Femur (tissue), 1 donor: ENCODE data around the gene TXNL4B.

ENCODE experiments used
- DNase-seq: peaks from one replicate; pipeline ENCODE4 v3.0.0-alpha.2; 2017

TXNL4B gene

GRCh38 chr16:72093448-72094265 lies at the start of gene TXNL4B, which contains the start of gene DHX38:
TXNL4B (minus strand) TSS chr16:72093620; CDS start chr16:72090749, 2,871 bp downstream.
DHX38 (plus strand) TSS chr16:72093847; CDS start chr16:72096158, 2,311 bp downstream.
- DNase-seq, result peak; percentile 98

GRCh38 chr16:72142476-72142875 lies 49.1 kb upstream of the TXNL4B start:
- no peak for DNase-seq

GRCh38 chr16:72139908-72140307 lies 46.5 kb upstream of the TXNL4B start:
- DNase-seq, result no peak

GRCh38 chr16:72138064-72138572 lies 44.7 kb upstream of the TXNL4B start:
- DNase-seq, result no peak

- no peak for DNase-seq
Observed at GRCh38 chr16:72137380-72138063, 44.1 kb upstream of the TXNL4B start.

- DNase-seq, result no peak
Observed at GRCh38 chr16:72134507-72134906, 41.1 kb upstream of the TXNL4B start.

GRCh38 chr16:72132726-72133125 lies 39.3 kb upstream of the TXNL4B start:
- DNase-seq, result no peak

- DNase-seq, result no peak
Observed at GRCh38 chr16:72131036-72131435, 37.6 kb upstream of the TXNL4B start.

GRCh38 chr16:72129976-72130656 lies 36.7 kb upstream of the TXNL4B start:
- no peak for DNase-seq

- no peak for DNase-seq
Observed at GRCh38 chr16:72128701-72129100, 35.3 kb upstream of the TXNL4B start.

- DNase-seq, result no peak
Observed at GRCh38 chr16:72126429-72126765, 33.0 kb upstream of the TXNL4B start.

GRCh38 chr16:72125635-72126428 lies 32.4 kb upstream of the TXNL4B start:
- no peak for DNase-seq

GRCh38 chr16:72124761-72125634 lies 31.6 kb upstream of the TXNL4B start:
- DNase-seq, result peak; percentile 75

- no peak for DNase-seq
Observed at GRCh38 chr16:72124148-72124547, 30.7 kb upstream of the TXNL4B start.

GRCh38 chr16:72123426-72123825 lies 30.0 kb upstream of the TXNL4B start:
- no peak for DNase-seq

- no peak for DNase-seq
Observed at GRCh38 chr16:72122916-72123315, 29.5 kb upstream of the TXNL4B start.

- DNase-seq, result no peak
Observed at GRCh38 chr16:72122308-72122707, 28.9 kb upstream of the TXNL4B start.

- no peak for DNase-seq
Observed at GRCh38 chr16:72120026-72120425, 26.6 kb upstream of the TXNL4B start.

GRCh38 chr16:72113616-72113945 lies 20.2 kb upstream of the TXNL4B start:
- no peak for DNase-seq

GRCh38 chr16:72112906-72113615 lies 19.6 kb upstream of the TXNL4B start:
- no peak for DNase-seq

- no peak for DNase-seq
Observed at GRCh38 chr16:72112452-72112792, 19.0 kb upstream of the TXNL4B start.
